Measurements from ENCODE around the gene DPYSL3. TPM values are rescaled to one million over a fixed set of nuclear protein-coding genes. Genes with fewer than 3 reads are reported as not detected.

DPYSL3 gene
- total RNA-seq, 4 donors from 2014 or later = 7.4 to 42.1 (median 21.8) TPM

- TF ChIP-seq CTCF (IDR thresholded peaks at IDR 0.05) (no peak), POLR2A (IDR thresholded peaks at IDR 0.05) (no peak)
- DNase-seq = no peak
- Histone ChIP-seq H3K9me3 (no peaks in the 10 kb centered on the region), H3K27me3 (no peaks in the 10 kb centered on the region), H3K4me1 (peaks cover 0 to 18% (median 0%) of the 10 kb centered on the region in 4 donors), H3K36me3 (no peaks in the 10 kb centered on the region), H3K4me3 (no peak overlapping the region), H3K27ac (no peak overlapping the region)
These were observed 59.3 kb downstream of the DPYSL3 start for GRCh38 chr5:147450606-147451005.

- H3K9me3 ChIP-seq = no peaks in the 10 kb centered on the region
- H3K4me1 ChIP-seq = peaks cover 0 to 10% (median 0%) of the 10 kb centered on the region in 4 donors
- no peaks in the 10 kb centered on the region for H3K27me3 ChIP-seq
- H3K27ac ChIP-seq = peak overlapping the region in 2 of 4 donors; percentile 23 to 25
- H3K4me3 ChIP-seq = no peak overlapping the region
- H3K36me3 ChIP-seq = no peaks in the 10 kb centered on the region
- TF ChIP-seq POLR2A (IDR thresholded peaks at IDR 0.05) (no peak), CTCF (IDR thresholded peaks at IDR 0.05) (no peak)
- no peak for DNase-seq
These were observed 61.1 kb downstream of the DPYSL3 start for GRCh38 chr5:147448766-147449165.

GRCh38 chr5:147446523-147446922 is 63.3 kb downstream of the DPYSL3 start:
- TF ChIP-seq CTCF (IDR thresholded peaks at IDR 0.05) (no peak), POLR2A (IDR thresholded peaks at IDR 0.05) (no peak)
- Histone ChIP-seq H3K36me3 (no peaks in the 10 kb centered on the region), H3K4me1 (no peaks in the 10 kb centered on the region), H3K27ac (peak overlapping the region in 3 of 4 donors; percentile 6 to 67 (median 45)), H3K27me3 (no peaks in the 10 kb centered on the region), H3K9me3 (no peaks in the 10 kb centered on the region), H3K4me3 (no peak overlapping the region)
- DNase-seq = no peak

- Histone ChIP-seq H3K27me3 (no peaks in the 10 kb centered on the region), H3K27ac (peak overlapping the region in 2 of 4 donors; percentile 45 to 67)
- no peak for DNase-seq
These were observed 64.0 kb downstream of the DPYSL3 start for GRCh38 chr5:147445917-147446316.

GRCh38 chr5:147445090-147445489 is 64.8 kb downstream of the DPYSL3 start:
- no peaks in the 10 kb centered on the region for H3K36me3 ChIP-seq
- H3K4me1 ChIP-seq = no peaks in the 10 kb centered on the region
- H3K27ac ChIP-seq = peak overlapping the region in 1 of 4 donors; percentile 18
- H3K9me3 ChIP-seq = no peaks in the 10 kb centered on the region
- no peak overlapping the region for H3K4me3 ChIP-seq
- H3K27me3 ChIP-seq = no peaks in the 10 kb centered on the region
- no peak for DNase-seq
- TF ChIP-seq POLR2A (IDR thresholded peaks at IDR 0.05) (no peak), CTCF (IDR thresholded peaks at IDR 0.05) (no peak)

More at GRCh38 chr5:147445917-147446316, 64.0 kb downstream of the DPYSL3 start:
- no peaks in the 10 kb centered on the region for H3K36me3 ChIP-seq
- TF ChIP-seq POLR2A (IDR thresholded peaks at IDR 0.05) = no peak
- TF ChIP-seq CTCF (IDR thresholded peaks at IDR 0.05) = no peak
- H3K4me3 ChIP-seq = no peak overlapping the region
- no peaks in the 10 kb centered on the region for H3K9me3 ChIP-seq
- H3K4me1 ChIP-seq = no peaks in the 10 kb centered on the region

- H3K36me3 ChIP-seq = no peaks in the 10 kb centered on the region
- H3K4me1 ChIP-seq = no peaks in the 10 kb centered on the region
- no peak overlapping the region for H3K27ac ChIP-seq
- no peak overlapping the region for H3K4me3 ChIP-seq
- DNase-seq = no peak
- no peaks in the 10 kb centered on the region for H3K27me3 ChIP-seq
- H3K9me3 ChIP-seq = no peaks in the 10 kb centered on the region
- TF ChIP-seq POLR2A (IDR thresholded peaks at IDR 0.05) = no peak
- no peak for TF ChIP-seq CTCF (IDR thresholded peaks at IDR 0.05)
These were observed 67.6 kb downstream of the DPYSL3 start for GRCh38 chr5:147442224-147442623.

Data from Peyer's patch (tissue), 4 donors.